Mesenchymal stem cell (in vitro differentiated cells and primary cell): ENCODE data around the gene TRAF7.
A peak's percentile ranks its signal among the peaks of the same experiment; 100 is the strongest.

Experiments used
- DNase-seq: peaks from one replicate; pipeline ENCODE4 v3.0.0-alpha.2; 2013
- H2AFZ ChIP-seq: one replicate; pipeline ENCODE4 v1.6.1; 2013; ENCODE audit warnings: low read depth, mild to moderate bottlenecking, control low read depth, inconsistent platforms, low read length, moderate library complexity
- H2AK5ac ChIP-seq: 2 replicates; pipeline ENCODE4 v1.6.1; 2013; ENCODE audit warnings: low read length, moderate library complexity, mild to moderate bottlenecking, inconsistent platforms; ENCODE audit not compliant: severe bottlenecking
- H2BK120ac ChIP-seq: one replicate; pipeline ENCODE4 v1.6.1; 2013; ENCODE audit warnings: low read depth, mild to moderate bottlenecking, inconsistent platforms, low read length, moderate library complexity
- H2BK12ac ChIP-seq, 2 experiments: one replicate each; pipeline ENCODE4 v1.6.1; 2013; ENCODE audit warnings: inconsistent platforms in 2 of 2, low read length in 2 of 2, mild to moderate bottlenecking in 2 of 2, moderate library complexity in 2 of 2, control low read depth in 1 of 2
- H2BK15ac ChIP-seq: one replicate; pipeline ENCODE4 v1.6.1; 2013; ENCODE audit warnings: mild to moderate bottlenecking, low read depth, inconsistent platforms; ENCODE audit not compliant: poor library complexity, severe bottlenecking
- H2BK5ac ChIP-seq: 2 replicates; pipeline ENCODE4 v1.6.1; 2013; ENCODE audit warnings: low read depth, mild to moderate bottlenecking, low read length, control low read depth, inconsistent platforms; ENCODE audit not compliant: poor library complexity, severe bottlenecking
- H3K14ac ChIP-seq, 2 experiments: one replicate each; pipeline ENCODE4 v1.6.1; 2013; ENCODE audit warnings: inconsistent platforms in 2 of 2, low read length in 2 of 2, control low read depth in 1 of 2, mild to moderate bottlenecking in 1 of 2, moderate library complexity in 1 of 2
- H3K18ac ChIP-seq, 2 experiments: one replicate each; pipeline ENCODE4 v1.6.1; 2013; ENCODE audit warnings: inconsistent platforms in 2 of 2, low read length in 2 of 2, control low read depth in 1 of 2, low read depth in 1 of 2, mild to moderate bottlenecking in 1 of 2
- H3K23ac ChIP-seq, 2 experiments: one replicate each; pipeline ENCODE4 v1.6.1; 2013; ENCODE audit warnings: inconsistent platforms in 2 of 2, low read length in 2 of 2, mild to moderate bottlenecking in 2 of 2, moderate library complexity in 2 of 2, control low read depth in 1 of 2
- H3K27ac ChIP-seq: 2 replicates; pipeline ENCODE4 v1.5.1; 2013; ENCODE audit warnings: mild to moderate bottlenecking, moderate library complexity, low read length, control low read depth, inconsistent platforms; ENCODE audit not compliant: poor library complexity, severe bottlenecking
- H3K27me3 ChIP-seq, 2 experiments: 2 replicates each; pipeline versions ENCODE4 v1.6.1 to v1.7.0; 2013; ENCODE audit warnings: low read length in 2 of 2, mild to moderate bottlenecking in 2 of 2, moderate library complexity in 2 of 2, control low read depth in 1 of 2, inconsistent platforms in 1 of 2; ENCODE audit not compliant: control insufficient read depth in 1 of 2, insufficient read depth in 1 of 2
- H3K36me3 ChIP-seq, 2 experiments: 2 replicates each; pipeline versions ENCODE4 v1.6.1 to v1.7.0; 2013; ENCODE audit warnings: low read length in 2 of 2, control low read depth in 1 of 2, inconsistent platforms in 1 of 2, low read depth in 1 of 2, mild to moderate bottlenecking in 1 of 2; ENCODE audit not compliant: insufficient read depth in 2 of 2, control insufficient read depth in 1 of 2
- H3K4ac ChIP-seq, 2 experiments: one replicate each; pipeline ENCODE4 v1.6.1; 2013; ENCODE audit warnings: inconsistent platforms in 2 of 2, low read length in 2 of 2, mild to moderate bottlenecking in 2 of 2, moderate library complexity in 2 of 2, control low read depth in 1 of 2, low read depth in 1 of 2
- H3K4me1 ChIP-seq: 2 replicates; pipeline ENCODE4 v1.6.1; 2013; ENCODE audit warnings: low read depth, low read length, control low read depth; ENCODE audit not compliant: control insufficient read depth, insufficient read depth
- H3K4me2 ChIP-seq: 2 replicates; pipeline ENCODE4 v1.6.1; 2013; ENCODE audit warnings: low read length, mild to moderate bottlenecking, inconsistent platforms; ENCODE audit not compliant: poor library complexity, severe bottlenecking
- H3K4me3 ChIP-seq, 2 experiments: 2 replicates each; pipeline versions ENCODE4 v1.5.1 to v1.7.0; 2013; ENCODE audit warnings: low read length in 2 of 2, mild to moderate bottlenecking in 2 of 2, control low read depth in 1 of 2, low read depth in 1 of 2; ENCODE audit not compliant: insufficient read depth in 1 of 2
- H3K79me1 ChIP-seq: replicated peaks from 2 replicates; pipeline ENCODE4 v1.6.1; 2013; ENCODE audit warnings: mild to moderate bottlenecking, control low read depth, low read length, inconsistent platforms; ENCODE audit not compliant: poor library complexity, severe bottlenecking
- H3K9ac ChIP-seq: 2 replicates; pipeline ENCODE4 v1.7.0; 2013; ENCODE audit warnings: mild to moderate bottlenecking, low read length, moderate library complexity
- H3K9me3 ChIP-seq: 2 replicates; pipeline ENCODE4 v1.7.0; 2013; ENCODE audit warnings: mild to moderate bottlenecking, low read length; ENCODE audit not compliant: control insufficient read depth
- H4K8ac ChIP-seq: one replicate; pipeline ENCODE4 v1.6.1; 2013; ENCODE audit warnings: inconsistent platforms, mild to moderate bottlenecking, low read length, moderate library complexity
- H4K91ac ChIP-seq: one replicate; pipeline ENCODE4 v1.6.1; 2013; ENCODE audit warnings: mild to moderate bottlenecking, low read length, inconsistent platforms
- WGBS: methylation state at CpG from one replicate; pipeline ENCODE4 v1.1.7; 2013; ENCODE audit warnings: mixed read lengths; 5-methylcytosine and 5-hydroxymethylcytosine counted together

Gene TRAF7

DNA sequence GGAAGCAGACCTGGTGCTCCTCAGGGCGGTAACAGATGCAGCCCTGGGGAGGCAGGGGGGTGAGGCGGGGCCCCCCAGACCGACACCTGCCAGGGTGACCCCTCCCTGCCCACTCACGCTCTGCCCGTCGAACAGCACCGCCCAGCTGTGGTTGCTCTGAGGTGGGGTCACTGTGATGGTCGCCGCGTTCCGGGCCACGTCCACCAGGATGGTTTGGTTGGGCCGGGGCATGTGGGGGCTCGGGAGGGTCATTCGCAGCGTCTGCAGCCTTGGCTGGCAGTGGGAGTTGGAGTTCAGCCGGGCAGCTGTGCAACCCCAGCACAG is 54.4 kb downstream of the TRAF7 start:
- 97% methylated on average over 14 of the region's 17 CpGs for WGBS
- Histone ChIP-seq H2BK15ac (no peak overlapping the region), H2AFZ (no peak overlapping the region), H2BK5ac (no peak overlapping the region), H2BK12ac (no peak overlapping the region), H3K79me1 (peaks cover 38% of the 10 kb centered on the region), H4K91ac (no peak overlapping the region), H3K23ac (no peak overlapping the region), H3K9ac (no peak overlapping the region), H2AK5ac (no peak overlapping the region), H3K4ac (no peak overlapping the region), H3K36me3 (peaks cover 31 to 67% of the 10 kb centered on the region in 2 experiments), H3K27me3 (no peaks in the 10 kb centered on the region), H3K9me3 (no peaks in the 10 kb centered on the region), H3K4me2 (no peak overlapping the region), H4K8ac (no peak overlapping the region), H2BK120ac (no peak overlapping the region), H3K4me3 (no peak overlapping the region), H3K18ac (no peak overlapping the region), H3K4me1 (peaks cover 48% of the 10 kb centered on the region), H3K14ac (no peak overlapping the region), H3K27ac (no peak overlapping the region)
- DNase-seq = no peak

- Histone ChIP-seq H2AFZ (no peak within 1 kb of the TSS), H2BK15ac (no peak within 1 kb of the TSS), H3K9ac (peak within 1 kb of the TSS; percentile 29), H2BK12ac (no peak within 1 kb of the TSS), H4K91ac (peak within 1 kb of the TSS; percentile 47), H2BK5ac (no peak within 1 kb of the TSS), H3K4me3 (no peak within 1 kb of the TSS), H3K14ac (no peak within 1 kb of the TSS), H3K27me3 (no peaks in the 10 kb centered on the region), H3K27ac (no peak within 1 kb of the TSS), H3K4me1 (peaks cover 48% of the 10 kb centered on the region), H3K79me1 (peaks cover 38% of the 10 kb centered on the region), H4K8ac (peak within 1 kb of the TSS; percentile 19), H3K23ac (no peak within 1 kb of the TSS), H3K36me3 (peaks cover 31 to 67% of the 10 kb centered on the region in 2 experiments), H3K4ac (no peak within 1 kb of the TSS), H2AK5ac (no peak within 1 kb of the TSS), H3K4me2 (no peak within 1 kb of the TSS), H3K9me3 (no peaks in the 10 kb centered on the region), H2BK120ac (no peak within 1 kb of the TSS), H3K18ac (no peak within 1 kb of the TSS)
- 75% methylated on average over 23 of the region's 24 CpGs for WGBS
- no peak for DNase-seq
Observed at GRCh38 chr16:2210386-2211365, 55.1 kb downstream of the TRAF7 start, which contains the start of gene BRICD5. Gene BRICD5, minus strand, starts transcription at chr16:2210863. Its CDS starts 30 bp downstream, at chr16:2210833.

DNA sequence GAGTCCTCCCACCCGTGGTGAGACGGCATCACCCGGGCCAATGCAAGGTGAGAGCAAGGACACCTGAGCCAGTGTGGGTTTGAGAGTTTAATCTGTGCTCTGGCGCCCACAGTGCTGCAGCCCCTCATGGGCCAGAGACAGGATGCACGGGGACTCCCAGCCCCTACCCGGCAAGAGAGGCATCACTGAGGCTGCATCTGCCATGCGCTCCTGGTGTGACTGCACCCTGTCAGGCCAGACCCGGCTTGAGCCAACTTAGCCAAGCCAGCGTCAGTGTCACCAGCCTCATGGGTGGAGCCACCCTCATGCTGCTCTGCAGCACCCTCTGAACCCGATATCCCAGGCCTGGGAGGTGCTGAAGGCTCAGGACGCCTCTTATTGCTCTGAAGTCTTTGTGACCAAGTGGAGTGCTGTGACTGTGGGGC is 56.4 kb downstream of the TRAF7 start:
- Histone ChIP-seq H3K18ac (no peak overlapping the region), H3K4ac (no peak overlapping the region), H3K4me2 (no peak overlapping the region), H3K27me3 (no peaks in the 10 kb centered on the region), H3K79me1 (peaks cover 30% of the 10 kb centered on the region), H2AK5ac (no peak overlapping the region), H3K4me3 (peak overlapping the region in 1 of 2 experiments; percentile 14), H3K23ac (no peak overlapping the region), H2AFZ (no peak overlapping the region), H2BK120ac (no peak overlapping the region), H2BK15ac (peak overlapping the region; percentile 49), H3K36me3 (peaks cover 31 to 56% of the 10 kb centered on the region in 2 experiments), H3K9me3 (no peaks in the 10 kb centered on the region), H2BK5ac (no peak overlapping the region), H3K4me1 (peaks cover 37% of the 10 kb centered on the region), H3K27ac (no peak overlapping the region), H3K14ac (no peak overlapping the region), H3K9ac (peak overlapping the region; percentile 86), H2BK12ac (no peak overlapping the region), H4K8ac (no peak overlapping the region), H4K91ac (peak overlapping the region; percentile 47)
- no peak for DNase-seq
- WGBS = 92% methylated on average over 11 of the region's 11 CpGs
